IMR-90 (cell line): Measurements from ENCODE around the gene ABHD6. TPM values are rescaled to one million over a fixed set of nuclear protein-coding genes. Genes with fewer than 3 reads are reported as not detected.
A peak's percentile ranks its signal among the peaks of the same experiment; 100 is the strongest.

Experiments used
- ATAC-seq: fragments of 200-7000 bp; cut with Tn5 transposase; 2 replicates; pipeline ENCODE4 v1.9.1; 2020; ENCODE audit warnings: low read depth, mild to moderate bottlenecking, moderate library complexity
- BruUV-seq: library from RNA; stranded (reverse); fragments of 400-500 nt; replicated peaks from 2 replicates; lab custom pipeline; 2021; lab: Mats Ljungman, UMichigan
- CTCF ChIA-PET: fragments of 300-600 bp; formaldehyde crosslinking; extraction: SDS; loops from one replicate; lab custom pipeline; 2021; ENCODE audit warnings: antibody characterized with exemption; lab: Yijun Ruan, JAX
- POLR2A ChIA-PET: fragments of 300-600 bp; sonication (Branson Sonifier 250); formaldehyde crosslinking; loops from one replicate; lab custom pipeline; 2022; ENCODE audit warnings: antibody characterized with exemption; ENCODE audit not compliant: unreplicated experiment; lab: Charles Lee
- DNase-seq: peaks from one replicate; pipeline ENCODE4 v3.0.0; 2013
- H2AFZ ChIP-seq: replicated peaks from 2 replicates; pipeline ENCODE3; 2013; ENCODE audit warnings: low read length, mild to moderate bottlenecking; ENCODE audit not compliant: poor library complexity
- H2AK5ac ChIP-seq: 2 replicates; pipeline ENCODE4 v1.6.1; 2013; ENCODE audit warnings: low read depth, low read length, inconsistent platforms
- H2AK9ac ChIP-seq: replicated peaks from 2 replicates; pipeline ENCODE3; 2013; ENCODE audit warnings: mild to moderate bottlenecking, low read depth, low read length, moderate library complexity; ENCODE audit not compliant: poor library complexity
- H2BK120ac ChIP-seq: 2 replicates; pipeline ENCODE4 v1.6.1; 2013; ENCODE audit warnings: low read depth, low read length, inconsistent platforms
- H2BK15ac ChIP-seq: 3 replicates; pipeline ENCODE4 v1.6.1; 2013; ENCODE audit warnings: low read depth, low read length, inconsistent platforms
- H2BK20ac ChIP-seq: 2 replicates; pipeline ENCODE4 v1.6.1; 2013; ENCODE audit warnings: low read depth, mild to moderate bottlenecking, inconsistent platforms, low read length, moderate library complexity
- H2BK5ac ChIP-seq: 2 replicates; pipeline ENCODE4 v1.6.1; 2013; ENCODE audit warnings: mild to moderate bottlenecking, low read depth, low read length, inconsistent platforms; ENCODE audit not compliant: poor library complexity, severe bottlenecking
- H3K14ac ChIP-seq: replicated peaks from 2 replicates; pipeline ENCODE4 v1.6.1; 2013; ENCODE audit warnings: low read depth, low read length, inconsistent platforms
- H3K18ac ChIP-seq: 2 replicates; pipeline ENCODE4 v1.6.1; 2013; ENCODE audit warnings: low read depth, low read length, control low read depth
- H3K23ac ChIP-seq: 2 replicates; pipeline ENCODE4 v1.6.1; 2013; ENCODE audit warnings: low read depth, low read length, inconsistent platforms
- H3K27ac ChIP-seq: 2 replicates; pipeline ENCODE4 v1.5.1; 2013; ENCODE audit warnings: mild to moderate bottlenecking, control low read depth, low read length; ENCODE audit not compliant: insufficient read depth
- H3K27me3 ChIP-seq: 2 replicates; pipeline ENCODE4 v1.6.1; 2013; ENCODE audit warnings: low read length; ENCODE audit not compliant: control insufficient read depth, insufficient read depth
- H3K36me3 ChIP-seq: 2 replicates; pipeline ENCODE4 v1.6.1; 2013; ENCODE audit warnings: low read length, mixed read lengths; ENCODE audit not compliant: control insufficient read depth, insufficient read depth
- H3K4ac ChIP-seq: 2 replicates; pipeline ENCODE4 v1.6.1; 2013; ENCODE audit warnings: low read depth, low read length, inconsistent platforms
- H3K4me1 ChIP-seq: 2 replicates; pipeline ENCODE4 v1.6.1; 2013; ENCODE audit warnings: low read length, mixed read lengths; ENCODE audit not compliant: control insufficient read depth, insufficient read depth
- H3K4me2 ChIP-seq: 2 replicates; pipeline ENCODE4 v1.6.1; 2013; ENCODE audit warnings: low read depth, mild to moderate bottlenecking, control low read depth, low read length, moderate library complexity
- H3K4me3 ChIP-seq: 2 replicates; pipeline ENCODE4 v1.5.1; 2013; ENCODE audit warnings: low read depth, mild to moderate bottlenecking, control low read depth, low read length, moderate library complexity; ENCODE audit not compliant: insufficient read depth
- H3K56ac ChIP-seq: 2 replicates; pipeline ENCODE4 v1.6.1; 2013; ENCODE audit warnings: low read length, inconsistent platforms; ENCODE audit not compliant: insufficient read depth; ENCODE audit errors: extremely low read depth
- H3K79me1 ChIP-seq, 2 experiments: 2 replicates each; pipeline ENCODE4 v1.6.1; 2013; ENCODE audit warnings: low read length in 2 of 2, inconsistent platforms in 1 of 2, low read depth in 1 of 2
- H3K9ac ChIP-seq: 2 replicates; pipeline ENCODE4 v1.6.1; 2013; ENCODE audit warnings: low read depth, low read length, control low read depth
- H3K9me1 ChIP-seq: 2 replicates; pipeline ENCODE4 v1.6.1; 2013; ENCODE audit warnings: low read length, inconsistent platforms; ENCODE audit not compliant: insufficient read depth
- H3K9me3 ChIP-seq: 2 replicates; pipeline ENCODE4 v1.6.1; 2013; ENCODE audit warnings: low read length; ENCODE audit not compliant: control insufficient read depth, insufficient read depth
- H4K20me1 ChIP-seq: 2 replicates; pipeline ENCODE4 v1.6.1; 2013; ENCODE audit warnings: low read length, inconsistent platforms; ENCODE audit not compliant: insufficient read depth
- H4K5ac ChIP-seq: 2 replicates; pipeline ENCODE4 v1.6.1; 2013; ENCODE audit warnings: mild to moderate bottlenecking, low read depth, low read length, control low read depth
- H4K8ac ChIP-seq, 2 experiments: 2 replicates each; pipeline ENCODE4 v1.6.1; 2013; ENCODE audit warnings: low read depth in 2 of 2, low read length in 2 of 2, control low read depth in 1 of 2, inconsistent platforms in 1 of 2
- H4K91ac ChIP-seq: 2 replicates; pipeline ENCODE4 v1.6.1; 2013; ENCODE audit warnings: low read depth, low read length, inconsistent platforms; ENCODE audit not compliant: insufficient read depth
- NFE2L2 ChIP-seq: fragments of 150-350 bp; IDR thresholded peaks from 2 replicates; pipeline ENCODE4 v1.6.1; 2016; ENCODE audit warnings: low read depth, mild to moderate bottlenecking, low read length
- RCOR1 ChIP-seq: IDR thresholded peaks from 2 replicates; pipeline ENCODE4 v1.6.1; 2012; ENCODE audit warnings: mild to moderate bottlenecking, low read length, improper control_type of control experiment; ENCODE audit not compliant: insufficient replicate concordance
- RFX5 ChIP-seq: IDR thresholded peaks from 2 replicates; pipeline ENCODE4 v1.8.0; 2012; ENCODE audit warnings: low read depth, mild to moderate bottlenecking, low read length, moderate library complexity
- SMC3 ChIP-seq: fragments of 150-350 bp; IDR thresholded peaks from 2 replicates; pipeline ENCODE4 v1.6.1; 2016; ENCODE audit warnings: low read depth, mild to moderate bottlenecking, antibody characterized with exemption, low read length, moderate library complexity
- WGBS, 2 experiments: methylation state at CpG; one replicate each; pipeline versions ENCODE4 v1.1.5 to v1.1.7; 2013; ENCODE audit warnings: missing lambda C conversion rate in 2 of 2; ENCODE audit not compliant: insufficient read length in 1 of 2; ENCODE audit errors: extremely low coverage in 2 of 2; 5-methylcytosine and 5-hydroxymethylcytosine counted together
- dilution Hi-C: fragments of 300-500 bp; cut with HindIII; formaldehyde crosslinking; loops from one replicate; pipeline ENCODE4 v1.14.3; 2018; ENCODE audit warnings: low sequenced_read_pairs; ENCODE audit not compliant: unreplicated experiment
- in situ Hi-C: fragments of 300-500 bp; cut with MboI; formaldehyde crosslinking; loops from 3 replicates; pipeline ENCODE4 v1.14.3; 2019; ENCODE audit warnings: low sequenced_read_pairs, inconsistent platforms, mixed read lengths
- intact Hi-C: fragments of 100-400 bp; cut with micrococcal nuclease; formaldehyde crosslinking; loops from 2 replicates; pipeline ENCODE4 v1.10.0; 2022
- polyA plus RNA-seq, 3 experiments: library from polyadenylated mRNA; depleted of rRNA; stranded (reverse); fragments of >200 nt; gene quantifications; 2 replicates each; pipeline ENCODE4 v1.2.3, GENCODE V29; 2012; ENCODE audit warnings: low replicate concordance in 1 of 3
- total RNA-seq: library from RNA; depleted of rRNA; stranded (reverse); fragments of >200 nt; gene quantifications from 2 replicates; pipeline ENCODE4 v1.2.3, GENCODE V29; 2012
- TF ChIP-seq, protein P1 (sequence below): fragments of 150-350 bp; IDR thresholded peaks from 2 replicates; pipeline ENCODE4 v1.6.1; 2016; ENCODE audit warnings: low read depth, mild to moderate bottlenecking, low read length, moderate library complexity, borderline replicate concordance

Gene ABHD6
- total and polyA plus RNA-seq, 2 of the 4 experiments (the other 2 are of a cell fraction): 5.0 to 5.6 TPM

DNA sequence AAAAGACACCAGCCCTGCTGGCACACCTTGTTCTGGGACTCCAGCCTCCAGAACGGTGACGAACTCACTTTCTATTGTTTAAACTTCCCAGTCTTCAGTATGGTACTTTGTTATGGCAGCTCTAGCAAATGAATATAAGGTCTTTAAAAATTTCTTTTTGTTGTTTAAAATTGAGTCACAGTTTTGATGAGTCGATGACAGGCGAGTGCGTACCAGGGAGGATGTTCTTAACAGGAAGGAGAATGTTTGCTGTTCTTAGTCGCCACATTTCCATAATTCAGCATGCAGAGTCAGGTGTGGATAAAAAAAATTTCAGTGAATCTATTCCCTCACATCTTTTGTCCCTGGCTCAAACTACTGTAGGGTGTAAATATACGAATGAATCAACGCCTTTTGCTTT is 39.2 kb upstream of the ABHD6 start:
- no TSS peak for BruUV-seq
- POLR2A ChIA-PET: no interaction called here
- CTCF ChIA-PET: no interaction called here

More for the DNA sequence above, 39.2 kb upstream of the ABHD6 start:
- no peak overlapping the region for H2AK5ac ChIP-seq
- no peak overlapping the region for H3K4me2 ChIP-seq
- H2AK9ac ChIP-seq: no peak overlapping the region
- no peaks in the 10 kb centered on the region for H3K79me1 ChIP-seq
- H4K8ac ChIP-seq: no peak overlapping the region
- H3K14ac ChIP-seq: no peak overlapping the region
- no peak overlapping the region for H3K4me3 ChIP-seq
- H2BK120ac ChIP-seq: no peak overlapping the region
- no peaks in the 10 kb centered on the region for H4K20me1 ChIP-seq
- TF ChIP-seq RCOR1 (no peak), RFX5 (no peak), NFE2L2 (no peak), SMC3 (no peak)
- TF ChIP-seq, protein P1, sequence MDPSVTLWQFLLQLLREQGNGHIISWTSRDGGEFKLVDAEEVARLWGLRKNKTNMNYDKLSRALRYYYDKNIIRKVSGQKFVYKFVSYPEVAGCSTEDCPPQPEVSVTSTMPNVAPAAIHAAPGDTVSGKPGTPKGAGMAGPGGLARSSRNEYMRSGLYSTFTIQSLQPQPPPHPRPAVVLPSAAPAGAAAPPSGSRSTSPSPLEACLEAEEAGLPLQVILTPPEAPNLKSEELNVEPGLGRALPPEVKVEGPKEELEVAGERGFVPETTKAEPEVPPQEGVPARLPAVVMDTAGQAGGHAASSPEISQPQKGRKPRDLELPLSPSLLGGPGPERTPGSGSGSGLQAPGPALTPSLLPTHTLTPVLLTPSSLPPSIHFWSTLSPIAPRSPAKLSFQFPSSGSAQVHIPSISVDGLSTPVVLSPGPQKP: no peak
- peaks cover 3% of the 10 kb centered on the region; the same call in 1 of the 2 replicates for H3K4me1 ChIP-seq
- H3K27me3 ChIP-seq: peaks cover 10% of the 10 kb centered on the region
- H4K91ac ChIP-seq: no peak overlapping the region
- no peak overlapping the region for H3K4ac ChIP-seq
- H4K5ac ChIP-seq: no peak overlapping the region
- H2AFZ ChIP-seq: no peak overlapping the region
- no peak overlapping the region for H2BK20ac ChIP-seq
- no peak overlapping the region for H2BK15ac ChIP-seq
- no peak overlapping the region for H3K56ac ChIP-seq
- peak; percentile 33 for DNase-seq
- intact Hi-C loops (no loop called here), in situ Hi-C loops (loop anchor here (25.0 kb wide), 1 partner anchor 214 kb away; no protein-coding TSS in a partner anchor), dilution Hi-C loops (no loop called here)
- no peak overlapping the region for H2BK5ac ChIP-seq
- no peak overlapping the region for H3K23ac ChIP-seq
- no peak overlapping the region for H3K27ac ChIP-seq
- H3K9me3 ChIP-seq: peaks cover 2% of the 10 kb centered on the region; the same call in 1 of the 2 replicates
- H3K36me3 ChIP-seq: no peaks in the 10 kb centered on the region
- H3K18ac ChIP-seq: no peak overlapping the region
- H3K9ac ChIP-seq: no peak overlapping the region
- ATAC-seq: no peak
- H3K9me1 ChIP-seq: no peaks in the 10 kb centered on the region
- WGBS, 2 experiments: no CpG with 5 or more reads among the region's 8 CpGs
